ENCODE measurements around the gene MYBPC2.
"Not testable (repeated sequence)": the region's sequence is repeated elsewhere in the genome, so short reads cannot be mapped to it uniquely, and the experiment has no call there.

MYBPC2 gene

DNA sequence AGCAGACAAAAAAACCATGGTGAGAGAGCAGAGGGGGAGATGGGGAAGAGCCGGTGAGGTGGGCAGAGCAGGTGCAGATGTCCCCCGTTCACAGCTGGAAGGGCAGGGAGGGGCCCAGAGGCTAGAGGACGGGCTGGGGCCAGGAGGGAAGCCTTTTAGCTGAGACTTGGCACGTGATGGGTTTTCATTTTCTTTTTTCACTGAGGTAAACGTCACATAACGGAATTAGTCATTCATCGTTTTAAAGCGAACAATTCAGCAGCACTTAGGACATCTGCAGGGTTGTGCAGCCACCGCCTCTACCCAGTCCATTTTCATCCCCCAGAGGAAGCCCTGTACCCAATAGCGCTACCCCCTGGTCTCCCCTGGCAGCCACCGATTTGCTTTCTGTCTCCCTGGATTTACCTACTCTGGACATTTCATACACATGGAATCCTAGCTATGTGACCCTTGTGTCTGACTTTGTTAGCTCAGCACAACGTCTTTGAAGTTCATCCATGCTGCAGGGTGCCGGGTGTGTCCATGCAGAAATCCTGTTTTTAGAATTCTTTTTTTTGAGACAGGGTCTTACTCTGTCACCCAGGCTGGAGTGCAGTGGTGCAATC lies 27.6 kb downstream of the MYBPC2 start:
- DNase-seq = no peak

DNA sequence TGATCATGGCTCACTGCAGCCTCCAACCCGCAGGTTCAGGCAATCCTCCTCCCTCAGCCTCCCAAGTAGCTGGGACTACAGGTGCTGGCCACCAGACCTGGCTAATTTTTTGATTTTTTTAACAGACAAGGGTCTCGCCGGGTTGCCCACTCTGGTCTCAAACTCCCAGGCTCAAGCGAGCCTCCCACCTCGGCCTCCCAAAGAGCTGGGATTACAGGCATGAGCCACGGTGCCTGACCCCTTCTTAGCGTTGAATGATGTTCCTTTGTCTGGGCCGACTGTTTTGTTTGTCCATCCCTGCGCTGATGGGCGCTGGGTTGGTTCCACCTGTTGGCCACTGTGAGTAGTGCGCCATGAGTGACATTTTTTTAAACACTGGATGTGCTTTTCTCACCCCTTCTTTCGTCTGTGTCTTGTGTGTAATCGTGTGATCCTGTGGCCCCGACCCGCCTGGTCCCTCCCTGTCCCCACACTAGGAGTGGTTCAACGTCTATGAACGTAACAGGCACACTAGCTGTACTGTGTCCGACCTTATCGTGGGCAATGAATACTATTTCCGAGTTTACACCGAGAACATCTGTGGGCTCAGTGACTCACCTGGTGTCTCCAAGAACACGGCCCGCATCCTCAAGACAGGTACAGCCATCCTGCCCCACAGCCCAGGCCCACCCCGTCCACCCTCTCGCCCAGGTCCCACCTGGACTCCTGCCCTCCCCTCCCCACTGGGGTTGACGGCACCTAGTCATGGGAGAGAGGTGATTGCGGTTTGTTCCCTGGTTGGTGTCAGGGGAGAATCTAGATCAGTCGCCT lies 28.6 kb downstream of the MYBPC2 start:
- peak; percentile 27 for DNase-seq

GRCh38 chr19:50462970-50463369 lies 30.3 kb downstream of the MYBPC2 start:
- no peak for DNase-seq

- DNase-seq = no peak
Observed at GRCh38 chr19:50464348-50464747, 31.7 kb downstream of the MYBPC2 start.

GRCh38 chr19:50465000-50465399 lies 32.3 kb downstream of the MYBPC2 start:
- no peak for DNase-seq

- DNase-seq = no peak
Observed at GRCh38 chr19:50465986-50466705, 33.5 kb downstream of the MYBPC2 start.

DNA sequence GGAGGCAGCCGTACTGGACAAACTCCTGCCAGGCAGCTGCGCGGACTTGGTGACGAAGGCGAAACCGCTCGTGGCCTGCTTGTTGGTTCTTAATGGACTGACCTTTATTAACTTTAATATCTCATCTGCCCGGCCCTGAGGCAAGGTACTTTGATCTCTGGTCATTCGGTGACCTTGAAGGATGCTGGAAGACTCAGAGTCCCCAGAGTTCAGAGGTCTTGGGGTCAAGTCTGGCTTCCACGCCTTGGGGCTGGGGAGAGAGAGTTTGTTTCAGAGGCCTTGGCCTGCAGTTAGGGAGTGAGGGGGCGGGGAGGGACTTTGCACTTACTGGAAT lies 34.0 kb downstream of the MYBPC2 start:
- no peak for DNase-seq

DNA sequence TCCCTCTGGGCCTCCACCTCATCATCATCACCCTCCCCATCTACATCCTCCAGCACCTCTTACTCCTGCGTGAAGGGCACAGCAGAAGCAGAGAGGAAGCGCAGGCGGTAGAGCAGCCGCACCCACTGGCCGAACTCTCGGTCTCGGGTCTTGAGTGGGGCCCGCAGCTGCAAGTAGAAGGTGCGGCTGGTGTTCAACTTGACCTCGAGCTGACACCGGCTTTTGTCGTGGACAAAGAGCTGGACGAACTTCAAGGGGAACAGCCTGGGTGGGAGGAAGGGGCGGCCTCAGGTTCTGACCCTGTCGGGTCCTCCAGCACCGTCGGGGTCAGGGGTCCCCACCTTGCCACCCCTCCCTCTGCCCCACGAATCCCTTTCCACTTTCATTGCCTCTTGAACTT lies 34.9 kb downstream of the MYBPC2 start:
- no peak for DNase-seq

DNA sequence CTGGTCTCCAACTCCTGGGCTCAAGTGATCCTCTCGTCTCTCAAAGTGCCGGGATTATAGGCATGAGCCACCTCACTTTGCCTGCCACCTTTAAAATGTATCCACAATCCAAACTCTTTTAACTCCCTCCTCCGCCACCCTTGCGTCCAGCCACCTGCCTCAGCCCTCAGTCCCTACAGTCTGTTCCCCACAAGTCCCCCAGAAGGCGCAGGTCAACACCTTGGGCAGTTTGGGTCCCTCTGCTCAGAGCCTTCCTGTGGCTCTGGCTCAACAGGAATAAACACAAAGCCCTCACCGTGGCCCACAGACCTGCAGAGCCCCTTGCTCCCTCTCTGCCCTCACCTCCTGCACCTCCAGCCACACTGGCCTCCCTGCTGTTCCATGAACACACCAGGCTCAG lies 36.1 kb downstream of the MYBPC2 start:
- DNase-seq = no peak

DNA sequence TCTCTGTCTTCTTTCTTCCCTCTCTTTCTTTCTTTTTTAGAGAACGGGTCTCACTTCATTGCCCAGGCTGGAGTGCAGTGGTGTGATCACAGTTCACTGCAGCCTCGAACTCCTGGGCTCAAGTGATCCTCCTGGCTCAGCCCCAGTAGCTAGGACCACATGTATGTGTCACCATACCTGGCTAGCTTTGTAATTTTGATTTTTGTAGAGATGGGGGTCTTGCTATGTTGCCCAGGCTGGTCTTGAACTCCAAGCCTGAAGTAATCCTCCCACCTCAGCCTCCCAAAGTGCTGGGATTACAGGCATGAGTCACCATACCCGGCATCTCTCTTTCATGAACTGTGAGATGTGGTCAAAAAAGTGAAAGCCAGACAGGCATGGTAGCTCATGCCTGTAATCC lies 40.6 kb downstream of the MYBPC2 start:
- DNase-seq = not testable (repeated sequence)

- no peak for DNase-seq
Observed at GRCh38 chr19:50475101-50475568, 42.4 kb downstream of the MYBPC2 start.

GRCh38 chr19:50475736-50476223 lies 43.1 kb downstream of the MYBPC2 start:
- DNase-seq = no peak

GRCh38 chr19:50476224-50476906 lies 43.7 kb downstream of the MYBPC2 start, which contains the start of the genes EMC10 and GARIN5A:
Gene EMC10 (plus strand): TSS chr19:50476507. CDS start chr19:50476545, 38 bp downstream.
Gene GARIN5A (minus strand): TSS chr19:50476848. CDS start chr19:50476388, 460 bp downstream.
- peak; percentile 67 for DNase-seq

GRCh38 chr19:50476907-50477238 lies 44.2 kb downstream of the MYBPC2 start:
- DNase-seq = no peak

GRCh38 chr19:50477751-50478515 lies 45.2 kb downstream of the MYBPC2 start:
- no peak for DNase-seq

GRCh38 chr19:50478901-50479715 lies 46.4 kb downstream of the MYBPC2 start:
- DNase-seq = no peak

- DNase-seq = no peak
Observed at GRCh38 chr19:50479761-50480251, 47.1 kb downstream of the MYBPC2 start.

DNA sequence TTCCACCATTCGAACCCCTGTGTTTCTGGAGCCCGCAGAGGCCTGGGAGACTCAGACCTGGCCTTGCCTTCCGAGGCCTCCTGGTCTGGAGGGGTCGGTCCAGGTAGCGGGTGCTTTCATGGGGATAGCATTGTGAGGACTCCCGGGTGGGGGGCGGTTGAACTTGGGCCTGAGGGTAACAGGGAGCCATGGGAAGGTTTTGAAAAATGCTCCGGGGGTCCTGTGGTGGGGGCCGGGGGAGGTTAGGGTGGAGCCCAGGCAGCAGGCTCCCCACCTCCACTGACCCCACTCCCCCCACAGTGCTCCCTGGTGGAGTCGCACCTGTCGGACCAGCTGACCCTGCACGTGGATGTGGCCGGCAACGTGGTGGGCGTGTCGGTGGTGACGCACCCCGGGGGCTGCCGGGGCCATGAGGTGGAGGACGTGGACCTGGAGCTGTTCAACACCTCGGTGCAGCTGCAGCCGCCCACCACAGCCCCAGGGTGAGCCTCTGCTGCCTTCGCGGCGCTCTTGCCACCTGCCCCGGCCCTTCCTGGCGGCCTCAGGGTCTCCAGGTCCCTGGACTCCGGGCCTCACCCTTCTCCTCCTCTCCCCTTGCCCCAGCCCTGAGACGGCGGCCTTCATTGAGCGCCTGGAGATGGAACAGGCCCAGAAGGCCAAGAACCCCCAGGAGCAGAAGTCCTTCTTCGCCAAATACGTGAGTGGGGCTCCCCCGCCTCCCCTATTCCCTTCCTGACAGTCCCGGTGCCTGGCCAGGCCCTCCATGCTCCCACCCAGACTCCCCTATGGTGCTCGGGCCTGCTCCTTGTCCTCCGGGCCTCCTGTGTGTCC lies 47.8 kb downstream of the MYBPC2 start:
- no peak for DNase-seq

- DNase-seq = no peak
Observed at GRCh38 chr19:50481351-50482149, 48.9 kb downstream of the MYBPC2 start.
